Breast epithelium (tissue), 4 donors: ENCODE data around the gene AKT1S1. TPM values are rescaled to one million over a fixed set of nuclear protein-coding genes. Genes with fewer than 3 reads are reported as not detected.

Experiments used
- DNase-seq, 2 donors: peaks; one replicate each; pipeline ENCODE4 v3.0.0-alpha.2; 2019; ENCODE audit warnings: low spot score in 2 of 2
- H3K27ac ChIP-seq, 2 donors: fragments of 200-600 bp; sonication (generic) in 1 of 2; one replicate each; pipeline ENCODE4 v1.5.1; 2016 to 2019; ENCODE audit warnings: mild to moderate bottlenecking in 1 of 2
- H3K27me3 ChIP-seq, 2 donors: fragments of 200-600 bp; sonication (generic) in 1 of 2; one replicate each; pipeline versions ENCODE4 v1.5.1 to v1.6.0; 2017 to 2019; ENCODE audit warnings: control low read depth in 1 of 2, mild to moderate bottlenecking in 1 of 2
- H3K36me3 ChIP-seq: fragments of 200-600 bp; one replicate; pipeline ENCODE4 v1.5.1; 2019
- H3K4me1 ChIP-seq, 2 donors: fragments of 200-600 bp; sonication (generic); one replicate each; pipeline ENCODE4 v1.5.1; 2016 to 2019; ENCODE audit warnings: control low read depth in 1 of 2
- H3K4me3 ChIP-seq, 3 donors: fragments of 200-600 bp; sonication (generic); 1 replicate in 2 of 3; 2 replicates in 1 of 3; pipeline ENCODE4 v1.5.1; 2016 to 2019; ENCODE audit warnings: mild to moderate bottlenecking in 3 of 3, moderate library complexity in 2 of 3
- H3K9me3 ChIP-seq, 2 donors: fragments of 200-600 bp; sonication (generic) in 1 of 2; one replicate each; pipeline ENCODE4 v1.5.1; 2016 to 2019; ENCODE audit warnings: control low read depth in 1 of 2
- CTCF ChIP-seq, 3 donors: fragments of 450-650 bp; IDR thresholded peaks; one replicate each; pipeline ENCODE4 v1.5.1; 2016 to 2017; ENCODE audit warnings: antibody characterized with exemption in 3 of 3, mild to moderate bottlenecking in 3 of 3, moderate library complexity in 3 of 3
- POLR2A ChIP-seq: fragments of 450-650 bp; IDR thresholded peaks from one replicate; pipeline ENCODE4 v1.6.1; 2016; ENCODE audit warnings: antibody characterized with exemption, mild to moderate bottlenecking, moderate library complexity
- POLR2AphosphoS5 ChIP-seq, 3 donors: sonication (generic); formaldehyde crosslinking; IDR thresholded peaks; one replicate each; pipeline ENCODE4 v1.6.1; 2017; ENCODE audit warnings: antibody characterized with exemption in 3 of 3
- intact Hi-C: fragments of 100-400 bp; cut with DNase I; formaldehyde crosslinking; loops from one replicate; pipeline ENCODE4 v1.15.1; 2023; ENCODE audit warnings: low total_unique reads
- total RNA-seq, 3 donors: library from RNA; depleted of rRNA; stranded (reverse); fragments of >200 nt; gene quantifications; one replicate each; pipeline ENCODE4 v1.1.0, GENCODE V29; 2016

Gene AKT1S1
- total RNA-seq, 3 donors from 2014 or later: 11.9 to 13.8 (median 12.5) TPM

- no peak for TF ChIP-seq POLR2A
- TF ChIP-seq CTCF (IDR thresholded peaks at IDR 0.05): no peak
- TF ChIP-seq POLR2AphosphoS5 (IDR thresholded peaks at IDR 0.05): no peak
- H3K4me1 ChIP-seq: no peaks in the 10 kb centered on the region
- H3K27me3 ChIP-seq: no peaks in the 10 kb centered on the region
- no peaks in the 10 kb centered on the region for H3K9me3 ChIP-seq
- intact Hi-C loops: no loop called here
- no peak overlapping the region for H3K4me3 ChIP-seq
- H3K27ac ChIP-seq: no peak overlapping the region
- DNase-seq: no peak
- no peaks in the 10 kb centered on the region for H3K36me3 ChIP-seq
These were observed 37.4 kb downstream of the AKT1S1 start for GRCh38 chr19:49839713-49840112.

- no peaks in the 10 kb centered on the region for H3K9me3 ChIP-seq
- H3K27me3 ChIP-seq: no peaks in the 10 kb centered on the region
- intact Hi-C loops: no loop called here
- no peak overlapping the region for H3K4me3 ChIP-seq
- no peaks in the 10 kb centered on the region for H3K36me3 ChIP-seq
- no peak for TF ChIP-seq POLR2A
- TF ChIP-seq CTCF (IDR thresholded peaks at IDR 0.05): no peak
- TF ChIP-seq POLR2AphosphoS5 (IDR thresholded peaks at IDR 0.05): no peak
- H3K27ac ChIP-seq: no peak overlapping the region
- no peak for DNase-seq
- no peaks in the 10 kb centered on the region for H3K4me1 ChIP-seq
These were observed 38.1 kb downstream of the AKT1S1 start for GRCh38 chr19:49838885-49839588.

GRCh38 chr19:49837425-49837824 lies 39.7 kb downstream of the AKT1S1 start:
- no peak for DNase-seq
- H3K4me3 ChIP-seq: no peak overlapping the region

GRCh38 chr19:49837009-49837310 lies 40.2 kb downstream of the AKT1S1 start:
- no peak overlapping the region for H3K4me3 ChIP-seq
- no peaks in the 10 kb centered on the region for H3K27me3 ChIP-seq
- TF ChIP-seq POLR2AphosphoS5 (IDR thresholded peaks at IDR 0.05) (no peak), POLR2A (no peak), CTCF (IDR thresholded peaks at IDR 0.05) (no peak)
- H3K4me1 ChIP-seq: no peaks in the 10 kb centered on the region
- no peaks in the 10 kb centered on the region for H3K9me3 ChIP-seq
- H3K27ac ChIP-seq: no peak overlapping the region
- DNase-seq: no peak
- H3K36me3 ChIP-seq: no peaks in the 10 kb centered on the region
- intact Hi-C loops: no loop called here

More at GRCh38 chr19:49837425-49837824, 39.7 kb downstream of the AKT1S1 start:
- Histone ChIP-seq H3K36me3 (no peaks in the 10 kb centered on the region), H3K9me3 (no peaks in the 10 kb centered on the region), H3K27me3 (no peaks in the 10 kb centered on the region), H3K4me1 (no peaks in the 10 kb centered on the region), H3K27ac (no peak overlapping the region)
- intact Hi-C loops: no loop called here
- no peak for TF ChIP-seq POLR2AphosphoS5 (IDR thresholded peaks at IDR 0.05)
- no peak for TF ChIP-seq CTCF (IDR thresholded peaks at IDR 0.05)

GRCh38 chr19:49836176-49837008 lies 40.8 kb downstream of the AKT1S1 start:
- no peaks in the 10 kb centered on the region for H3K27me3 ChIP-seq
- H3K36me3 ChIP-seq: no peaks in the 10 kb centered on the region
- H3K4me3 ChIP-seq: no peak overlapping the region
- no peaks in the 10 kb centered on the region for H3K9me3 ChIP-seq
- no peak for TF ChIP-seq CTCF (IDR thresholded peaks at IDR 0.05)
- no peak for TF ChIP-seq POLR2A
- no peak for TF ChIP-seq POLR2AphosphoS5 (IDR thresholded peaks at IDR 0.05)
- no peak for DNase-seq
- intact Hi-C loops: no loop called here
- H3K27ac ChIP-seq: no peak overlapping the region
- H3K4me1 ChIP-seq: no peaks in the 10 kb centered on the region
